ENCODE results near the gene DGKD.

DGKD gene

DNA sequence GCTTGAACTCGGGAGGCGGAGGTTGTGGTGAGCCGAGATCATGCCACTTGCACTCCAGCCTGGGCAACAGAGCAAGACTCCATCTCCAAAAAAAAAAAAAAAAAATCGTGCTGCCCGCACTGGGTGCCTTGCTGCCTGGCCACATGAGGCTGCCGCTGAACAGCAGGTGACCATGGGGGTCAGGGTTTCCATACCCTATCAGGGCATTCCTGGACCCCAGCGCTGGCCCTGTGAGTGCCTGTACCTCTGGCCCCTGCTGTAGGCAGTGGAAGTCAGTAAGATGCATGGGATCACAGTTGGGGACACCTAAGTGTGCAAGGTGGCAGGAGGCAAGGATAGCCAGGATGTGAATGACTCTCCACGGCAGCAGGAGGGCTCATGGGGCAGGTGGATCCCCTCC, 27.8 kb upstream of the DGKD start:
- Histone ChIP-seq H3K27me3 (ENCODE audit: insufficient read depth, poor library complexity, severe bottlenecking) (no peaks in the 10 kb centered on the region), H3K27ac (replicated peaks) (no peak overlapping the region), H3K4me3 (replicated peaks; ENCODE audit: insufficient read depth, low read length) (no peak overlapping the region)
- TF ChIP-seq SPI1 (IDR thresholded peaks at IDR 0.05; ENCODE audit: borderline replicate concordance, low read depth), result no peak
- TF ChIP-seq POLR2AphosphoS5 (IDR thresholded peaks at IDR 0.05; ENCODE audit: low read depth), result no peak
- TF ChIP-seq, protein P1, sequence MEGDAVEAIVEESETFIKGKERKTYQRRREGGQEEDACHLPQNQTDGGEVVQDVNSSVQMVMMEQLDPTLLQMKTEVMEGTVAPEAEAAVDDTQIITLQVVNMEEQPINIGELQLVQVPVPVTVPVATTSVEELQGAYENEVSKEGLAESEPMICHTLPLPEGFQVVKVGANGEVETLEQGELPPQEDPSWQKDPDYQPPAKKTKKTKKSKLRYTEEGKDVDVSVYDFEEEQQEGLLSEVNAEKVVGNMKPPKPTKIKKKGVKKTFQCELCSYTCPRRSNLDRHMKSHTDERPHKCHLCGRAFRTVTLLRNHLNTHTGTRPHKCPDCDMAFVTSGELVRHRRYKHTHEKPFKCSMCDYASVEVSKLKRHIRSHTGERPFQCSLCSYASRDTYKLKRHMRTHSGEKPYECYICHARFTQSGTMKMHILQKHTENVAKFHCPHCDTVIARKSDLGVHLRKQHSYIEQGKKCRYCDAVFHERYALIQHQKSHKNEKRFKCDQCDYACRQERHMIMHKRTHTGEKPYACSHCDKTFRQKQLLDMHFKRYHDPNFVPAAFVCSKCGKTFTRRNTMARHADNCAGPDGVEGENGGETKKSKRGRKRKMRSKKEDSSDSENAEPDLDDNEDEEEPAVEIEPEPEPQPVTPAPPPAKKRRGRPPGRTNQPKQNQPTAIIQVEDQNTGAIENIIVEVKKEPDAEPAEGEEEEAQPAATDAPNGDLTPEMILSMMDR (IDR thresholded peaks at IDR 0.05; ENCODE audit: insufficient read depth, low read length), result no peak
- TF ChIP-seq, protein P2, sequence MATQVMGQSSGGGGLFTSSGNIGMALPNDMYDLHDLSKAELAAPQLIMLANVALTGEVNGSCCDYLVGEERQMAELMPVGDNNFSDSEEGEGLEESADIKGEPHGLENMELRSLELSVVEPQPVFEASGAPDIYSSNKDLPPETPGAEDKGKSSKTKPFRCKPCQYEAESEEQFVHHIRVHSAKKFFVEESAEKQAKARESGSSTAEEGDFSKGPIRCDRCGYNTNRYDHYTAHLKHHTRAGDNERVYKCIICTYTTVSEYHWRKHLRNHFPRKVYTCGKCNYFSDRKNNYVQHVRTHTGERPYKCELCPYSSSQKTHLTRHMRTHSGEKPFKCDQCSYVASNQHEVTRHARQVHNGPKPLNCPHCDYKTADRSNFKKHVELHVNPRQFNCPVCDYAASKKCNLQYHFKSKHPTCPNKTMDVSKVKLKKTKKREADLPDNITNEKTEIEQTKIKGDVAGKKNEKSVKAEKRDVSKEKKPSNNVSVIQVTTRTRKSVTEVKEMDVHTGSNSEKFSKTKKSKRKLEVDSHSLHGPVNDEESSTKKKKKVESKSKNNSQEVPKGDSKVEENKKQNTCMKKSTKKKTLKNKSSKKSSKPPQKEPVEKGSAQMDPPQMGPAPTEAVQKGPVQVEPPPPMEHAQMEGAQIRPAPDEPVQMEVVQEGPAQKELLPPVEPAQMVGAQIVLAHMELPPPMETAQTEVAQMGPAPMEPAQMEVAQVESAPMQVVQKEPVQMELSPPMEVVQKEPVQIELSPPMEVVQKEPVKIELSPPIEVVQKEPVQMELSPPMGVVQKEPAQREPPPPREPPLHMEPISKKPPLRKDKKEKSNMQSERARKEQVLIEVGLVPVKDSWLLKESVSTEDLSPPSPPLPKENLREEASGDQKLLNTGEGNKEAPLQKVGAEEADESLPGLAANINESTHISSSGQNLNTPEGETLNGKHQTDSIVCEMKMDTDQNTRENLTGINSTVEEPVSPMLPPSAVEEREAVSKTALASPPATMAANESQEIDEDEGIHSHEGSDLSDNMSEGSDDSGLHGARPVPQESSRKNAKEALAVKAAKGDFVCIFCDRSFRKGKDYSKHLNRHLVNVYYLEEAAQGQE (IDR thresholded peaks at IDR 0.05; ENCODE audit: insufficient replicate concordance, low read depth), result no peak
- no peak for TF ChIP-seq GABPA (IDR thresholded peaks at IDR 0.05; ENCODE audit: low read depth)
- no peak for DNase-seq (ENCODE audit: low read depth in 1 of 2, low spot score in 1 of 2)

DNA sequence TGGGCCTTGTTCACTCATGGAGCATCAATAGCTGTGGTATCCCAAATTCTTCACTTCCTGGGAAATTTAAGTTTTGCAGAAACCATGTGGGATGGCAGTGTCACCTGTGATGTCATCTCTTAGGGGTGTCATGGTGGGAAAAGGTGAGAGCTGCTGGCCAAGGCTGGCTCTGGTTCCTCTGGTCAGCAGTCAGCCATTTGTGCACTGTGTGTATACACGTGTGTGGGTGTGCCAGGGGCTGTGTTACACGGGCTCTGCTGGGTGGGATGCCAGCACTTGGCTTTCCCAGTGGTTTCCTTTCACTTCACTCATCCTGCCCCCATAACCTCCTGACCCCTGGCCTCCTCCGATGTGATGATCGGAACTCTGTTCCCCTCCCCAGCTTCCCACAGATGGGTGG, 25.4 kb upstream of the DGKD start:
- Histone ChIP-seq H3K4me3 (replicated peaks; ENCODE audit: insufficient read depth, low read length) (no peak overlapping the region), H3K27ac (replicated peaks) (no peak overlapping the region), H3K27me3 (ENCODE audit: insufficient read depth, poor library complexity, severe bottlenecking) (no peaks in the 10 kb centered on the region)
- TF ChIP-seq POLR2AphosphoS5 (IDR thresholded peaks at IDR 0.05; ENCODE audit: low read depth), result no peak
- no peak for TF ChIP-seq GABPA (IDR thresholded peaks at IDR 0.05; ENCODE audit: low read depth)
- TF ChIP-seq, protein P2 (IDR thresholded peaks at IDR 0.05; ENCODE audit: insufficient replicate concordance, low read depth), result no peak
- TF ChIP-seq SPI1 (IDR thresholded peaks at IDR 0.05; ENCODE audit: borderline replicate concordance, low read depth), result no peak
- TF ChIP-seq, protein P1 (IDR thresholded peaks at IDR 0.05; ENCODE audit: insufficient read depth, low read length), result no peak
- DNase-seq (ENCODE audit: low read depth in 1 of 2, low spot score in 1 of 2), result no peak

DNA sequence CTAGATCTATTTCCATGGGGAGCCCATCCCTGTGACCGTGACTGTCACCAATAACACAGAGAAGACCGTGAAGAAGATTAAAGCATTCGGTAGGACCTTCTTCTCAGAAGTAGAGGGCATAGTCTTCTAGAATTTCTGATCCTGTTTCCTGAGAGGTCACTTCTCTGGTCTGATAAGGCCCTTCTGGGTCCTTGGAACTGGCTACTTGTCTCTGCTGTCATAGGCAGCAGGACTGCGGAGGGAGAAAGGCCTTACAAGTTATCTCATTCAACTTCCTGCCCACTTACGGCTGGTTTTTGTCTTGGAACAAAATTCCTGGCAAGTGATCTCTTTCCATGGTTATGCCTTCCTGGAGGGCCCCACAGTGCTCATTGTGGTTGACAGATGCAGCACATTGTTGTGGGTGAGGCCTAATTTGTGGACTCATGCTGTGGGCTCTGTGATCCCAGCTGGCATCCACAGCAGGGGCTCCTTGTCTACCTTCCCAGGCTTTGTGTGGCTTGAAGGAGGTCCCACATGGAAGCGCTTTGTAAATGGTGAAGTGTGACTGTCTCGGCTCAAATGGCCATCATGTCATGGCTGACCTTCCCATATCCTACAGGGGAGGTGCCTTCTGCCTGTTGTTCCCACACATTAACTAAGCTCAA, 24.7 kb upstream of the DGKD start:
- H3K27ac ChIP-seq (replicated peaks), result no peak overlapping the region; the same call in 1 of the 2 replicates
- TF ChIP-seq, protein P1 (IDR thresholded peaks at IDR 0.05; ENCODE audit: insufficient read depth, low read length), result no peak
- TF ChIP-seq SPI1 (IDR thresholded peaks at IDR 0.05; ENCODE audit: borderline replicate concordance, low read depth) (no peak), POLR2AphosphoS5 (IDR thresholded peaks at IDR 0.05; ENCODE audit: low read depth) (no peak)
- no peak for DNase-seq (ENCODE audit: low read depth in 1 of 2, low spot score in 1 of 2)
- no peaks in the 10 kb centered on the region for H3K27me3 ChIP-seq (ENCODE audit: insufficient read depth, poor library complexity, severe bottlenecking)
- no peak overlapping the region for H3K4me3 ChIP-seq (replicated peaks; ENCODE audit: insufficient read depth, low read length)

DNA sequence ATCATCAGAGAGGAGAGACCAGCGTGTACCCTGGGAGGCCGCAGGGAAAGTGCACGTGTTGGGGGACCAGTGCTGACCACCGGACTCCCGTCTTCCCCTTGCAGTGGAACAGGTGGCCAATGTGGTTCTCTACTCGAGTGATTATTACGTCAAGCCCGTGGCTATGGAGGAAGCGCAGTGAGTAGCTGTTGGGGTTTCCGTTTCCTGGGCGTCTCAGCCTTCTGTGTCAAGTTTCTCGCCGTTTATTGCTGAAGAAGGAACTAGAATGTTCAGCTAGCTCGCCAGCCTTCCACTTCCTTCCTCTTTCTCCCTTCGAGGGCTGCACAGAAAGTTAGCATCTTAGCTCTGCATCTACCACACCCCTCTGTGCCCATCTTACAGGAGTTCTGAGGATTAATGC, 22.8 kb upstream of the DGKD start:
- peak; percentile 96 to 99 for DNase-seq (ENCODE audit: low read depth in 1 of 2, low spot score in 1 of 2)
- TF ChIP-seq SPI1 (IDR thresholded peaks at IDR 0.05; ENCODE audit: borderline replicate concordance, low read depth), result peak; percentile 96
- TF ChIP-seq POLR2AphosphoS5 (IDR thresholded peaks at IDR 0.05; ENCODE audit: low read depth), result peak; percentile 95
- TF ChIP-seq, protein P1 (IDR thresholded peaks at IDR 0.05; ENCODE audit: insufficient read depth, low read length), result no peak
- TF ChIP-seq GABPA (IDR thresholded peaks at IDR 0.05; ENCODE audit: low read depth), result peak; percentile 83

More for the DNA sequence above, 22.8 kb upstream of the DGKD start:
- no peak overlapping the region for H3K4me3 ChIP-seq (replicated peaks; ENCODE audit: insufficient read depth, low read length)
- H3K27me3 ChIP-seq (ENCODE audit: insufficient read depth, poor library complexity, severe bottlenecking), result no peaks in the 10 kb centered on the region
- peak overlapping the region; percentile 87 for H3K27ac ChIP-seq (replicated peaks)
